MCF 10A (cell line): ENCODE data around the gene DOK6. TPM values are rescaled to one million over a fixed set of nuclear protein-coding genes. Genes with fewer than 3 reads are reported as not detected.
"Not testable (repeated sequence)": the region's sequence is repeated elsewhere in the genome, so short reads cannot be mapped to it uniquely, and the experiment has no call there.

Experiments used
- BruUV-seq: library from RNA; stranded (reverse); fragments of 400-500 nt; replicated peaks from 2 replicates; lab custom pipeline; 2021; lab: Mats Ljungman, UMichigan
- CTCF ChIA-PET: fragments of 300-600 bp; sonication (Branson Sonifier 250); formaldehyde crosslinking; extraction: SDS; loops from one replicate; lab custom pipeline; 2021; ENCODE audit warnings: antibody characterized with exemption, inconsistent platforms; lab: Yijun Ruan, JAX
- POLR2A ChIA-PET: fragments of 300-600, 350-650 bp; sonication (Branson Sonifier 250); formaldehyde crosslinking; extraction: SDS; loops from one replicate; lab custom pipeline; 2020; ENCODE audit warnings: antibody characterized with exemption, inconsistent platforms; lab: Yijun Ruan, JAX
- DNase-seq: peaks from one replicate; pipeline ENCODE4 v3.0.0-alpha.2; 2018; ENCODE audit not compliant: unreplicated experiment
- H3K27ac Mint-ChIP-seq: one replicate; pipeline ENCODE4 v1.8.0; 2022; ENCODE audit warnings: mild to moderate bottlenecking, low read depth, mixed read lengths; ENCODE audit not compliant: unreplicated experiment
- H3K27me3 Mint-ChIP-seq: one replicate; pipeline ENCODE4 v1.8.0; 2022; ENCODE audit warnings: mixed read lengths; ENCODE audit not compliant: insufficient read depth, unreplicated experiment
- H3K36me3 Mint-ChIP-seq: one replicate; pipeline ENCODE4 v1.8.0; 2022; ENCODE audit warnings: mild to moderate bottlenecking, moderate library complexity, mixed read lengths; ENCODE audit not compliant: insufficient read depth, unreplicated experiment
- H3K4me1 Mint-ChIP-seq: one replicate; pipeline ENCODE4 v1.8.0; 2022; ENCODE audit warnings: mixed read lengths; ENCODE audit not compliant: insufficient read depth, unreplicated experiment
- H3K4me3 Mint-ChIP-seq: one replicate; pipeline ENCODE4 v1.8.0; 2022; ENCODE audit warnings: mild to moderate bottlenecking, moderate library complexity, mixed read lengths; ENCODE audit not compliant: unreplicated experiment
- H3K9me3 Mint-ChIP-seq: one replicate; pipeline ENCODE4 v1.8.0; 2022; ENCODE audit warnings: mixed read lengths; ENCODE audit not compliant: unreplicated experiment
- intact Hi-C: fragments of 100-400 bp; cut with micrococcal nuclease; formaldehyde crosslinking; loops from 2 replicates; pipeline ENCODE4 v1.14.1; 2022
- total RNA-seq: library from RNA; stranded (reverse); gene quantifications from 2 replicates; pipeline ENCODE4 v1.2.3, GENCODE V29; 2022
- TF ChIP-seq, protein P1 (sequence below): fragments of 200-600 bp; IDR thresholded peaks from one replicate; pipeline ENCODE4 v1.8.0; 2022; ENCODE audit warnings: antibody characterized with exemption, mild to moderate bottlenecking; ENCODE audit not compliant: unreplicated experiment

Gene DOK6
- total RNA-seq, 1 experiment from 2014 or later, result not detected

DNA sequence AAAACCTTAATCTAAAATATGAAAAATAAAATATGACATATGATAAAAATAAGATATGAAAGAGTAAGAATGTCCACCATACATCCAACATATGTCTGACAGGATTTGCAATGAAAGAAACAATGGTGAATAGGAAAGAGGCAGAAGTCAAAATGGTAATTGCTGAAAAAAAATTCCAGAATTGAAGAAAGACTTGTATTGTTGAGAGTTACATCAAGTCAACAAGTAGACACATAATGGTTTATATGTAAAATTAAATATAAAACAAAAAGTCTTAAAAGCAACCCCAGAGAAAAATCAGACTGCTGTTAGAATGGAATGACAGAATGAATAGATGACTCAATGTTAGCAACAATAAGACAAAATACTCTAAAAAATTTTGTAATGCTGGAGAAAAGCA is 255.1 kb downstream of the DOK6 start:
- H3K4me1 Mint-ChIP-seq, result no peaks in the 10 kb centered on the region
- no TSS peak for BruUV-seq
- peaks cover 76% of the 10 kb centered on the region for H3K27me3 Mint-ChIP-seq
- no peak overlapping the region for H3K4me3 Mint-ChIP-seq
- intact Hi-C loops, result no loop called here
- H3K27ac Mint-ChIP-seq, result no peak overlapping the region
- DNase-seq, result no peak
- CTCF ChIA-PET, result no interaction called here
- POLR2A ChIA-PET, result no interaction called here
- TF ChIP-seq, protein P1, sequence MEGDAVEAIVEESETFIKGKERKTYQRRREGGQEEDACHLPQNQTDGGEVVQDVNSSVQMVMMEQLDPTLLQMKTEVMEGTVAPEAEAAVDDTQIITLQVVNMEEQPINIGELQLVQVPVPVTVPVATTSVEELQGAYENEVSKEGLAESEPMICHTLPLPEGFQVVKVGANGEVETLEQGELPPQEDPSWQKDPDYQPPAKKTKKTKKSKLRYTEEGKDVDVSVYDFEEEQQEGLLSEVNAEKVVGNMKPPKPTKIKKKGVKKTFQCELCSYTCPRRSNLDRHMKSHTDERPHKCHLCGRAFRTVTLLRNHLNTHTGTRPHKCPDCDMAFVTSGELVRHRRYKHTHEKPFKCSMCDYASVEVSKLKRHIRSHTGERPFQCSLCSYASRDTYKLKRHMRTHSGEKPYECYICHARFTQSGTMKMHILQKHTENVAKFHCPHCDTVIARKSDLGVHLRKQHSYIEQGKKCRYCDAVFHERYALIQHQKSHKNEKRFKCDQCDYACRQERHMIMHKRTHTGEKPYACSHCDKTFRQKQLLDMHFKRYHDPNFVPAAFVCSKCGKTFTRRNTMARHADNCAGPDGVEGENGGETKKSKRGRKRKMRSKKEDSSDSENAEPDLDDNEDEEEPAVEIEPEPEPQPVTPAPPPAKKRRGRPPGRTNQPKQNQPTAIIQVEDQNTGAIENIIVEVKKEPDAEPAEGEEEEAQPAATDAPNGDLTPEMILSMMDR, result no peak
- no peaks in the 10 kb centered on the region for H3K9me3 Mint-ChIP-seq
- no peaks in the 10 kb centered on the region for H3K36me3 Mint-ChIP-seq

DNA sequence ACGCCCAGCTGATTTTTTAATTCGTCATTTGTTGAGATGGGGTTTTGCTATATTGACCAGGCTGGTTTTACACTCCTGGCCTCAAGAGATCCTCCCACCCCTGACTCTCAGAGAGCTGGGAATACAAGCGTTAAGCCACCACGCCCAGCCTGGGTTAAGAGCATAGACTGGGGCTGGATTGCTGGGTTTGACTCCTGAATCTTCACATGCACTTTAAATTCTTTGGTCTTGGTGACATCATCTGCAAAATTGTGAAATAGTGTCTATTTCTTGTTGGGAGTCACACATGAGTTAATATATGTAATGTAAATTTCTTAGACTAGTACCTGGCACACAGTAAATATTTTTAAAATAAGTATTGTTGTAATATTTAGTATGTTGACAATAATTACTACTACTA is 257.4 kb downstream of the DOK6 start:
- ChIA-PET POLR2A (no interaction called here), CTCF (interaction anchor here (1.1 kb wide), 1 partner anchor 12 kb away, joined by 3 read pairs; no protein-coding TSS in a partner anchor)
- intact Hi-C loops, result no loop called here
- Mint-ChIP-seq H3K9me3 (no peaks in the 10 kb centered on the region), H3K4me1 (no peaks in the 10 kb centered on the region), H3K27ac (no peak overlapping the region), H3K27me3 (peaks cover 76% of the 10 kb centered on the region), H3K4me3 (no peak overlapping the region), H3K36me3 (no peaks in the 10 kb centered on the region)
- no TSS peak for BruUV-seq
- TF ChIP-seq, protein P1, result no peak
- DNase-seq, result peak; percentile 25

DNA sequence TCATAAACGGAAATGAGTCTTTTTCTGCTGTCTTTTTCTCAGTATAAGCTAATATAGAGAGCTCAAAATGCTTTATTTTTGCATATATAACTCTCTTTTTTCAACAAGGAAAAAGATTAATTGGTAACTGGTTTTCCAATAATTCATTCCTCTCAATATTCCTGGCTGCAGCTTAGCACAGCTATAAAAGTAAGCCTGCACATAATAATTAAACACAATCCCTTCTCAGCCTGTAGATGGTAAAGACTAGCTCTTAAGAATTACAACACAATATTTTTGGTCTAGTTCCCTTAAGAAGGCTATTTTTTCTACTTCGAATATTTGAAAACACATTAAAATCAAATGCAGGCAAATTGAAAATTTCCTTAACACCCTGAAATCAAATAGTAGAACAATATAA is 258.0 kb downstream of the DOK6 start:
- intact Hi-C loops, result no loop called here
- TF ChIP-seq, protein P1, result no peak
- no peak overlapping the region for H3K27ac Mint-ChIP-seq
- BruUV-seq, result no TSS peak
- no peaks in the 10 kb centered on the region for H3K9me3 Mint-ChIP-seq
- ChIA-PET POLR2A (no interaction called here), CTCF (interaction anchor here (1.1 kb wide), 1 partner anchor 11 kb away, joined by 3 read pairs; no protein-coding TSS in a partner anchor)
- DNase-seq, result no peak
- H3K36me3 Mint-ChIP-seq, result no peaks in the 10 kb centered on the region
- no peaks in the 10 kb centered on the region for H3K4me1 Mint-ChIP-seq
- H3K27me3 Mint-ChIP-seq, result peaks cover 72% of the 10 kb centered on the region
- no peak overlapping the region for H3K4me3 Mint-ChIP-seq

DNA sequence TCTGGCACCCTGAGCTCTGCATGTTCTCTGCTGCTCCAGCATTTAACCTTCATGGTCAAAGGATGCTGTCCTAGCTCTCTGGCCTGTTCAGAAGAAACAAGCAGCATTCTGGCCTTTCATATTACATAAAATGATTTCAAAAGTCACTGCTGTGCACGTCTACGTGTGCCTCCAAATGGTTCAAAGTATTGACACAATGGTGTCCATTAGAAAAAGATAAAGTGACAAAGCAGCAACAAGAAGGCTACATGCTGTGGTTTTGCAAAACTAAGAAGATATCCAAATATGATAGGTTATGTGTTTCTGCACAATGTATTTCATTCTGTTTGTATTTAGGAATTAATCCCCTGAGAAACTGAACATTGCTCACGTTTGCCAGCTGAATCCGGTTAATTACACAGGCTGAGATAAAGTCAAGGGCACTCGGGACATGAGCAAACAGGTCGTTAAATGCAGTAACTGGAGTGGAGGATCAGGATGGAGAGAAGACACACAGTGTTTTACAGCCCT is 258.5 kb downstream of the DOK6 start:
- ChIA-PET CTCF (interaction anchor here (1.1 kb wide), 1 partner anchor 11 kb away, joined by 3 read pairs; no protein-coding TSS in a partner anchor), POLR2A (no interaction called here)
- no peaks in the 10 kb centered on the region for H3K4me1 Mint-ChIP-seq
- peaks cover 67% of the 10 kb centered on the region for H3K27me3 Mint-ChIP-seq
- H3K9me3 Mint-ChIP-seq, result no peaks in the 10 kb centered on the region
- H3K27ac Mint-ChIP-seq, result no peak overlapping the region
- TF ChIP-seq, protein P1, result no peak
- intact Hi-C loops, result no loop called here
- DNase-seq, result no peak
- BruUV-seq, result no TSS peak
- no peak overlapping the region for H3K4me3 Mint-ChIP-seq
- no peaks in the 10 kb centered on the region for H3K36me3 Mint-ChIP-seq

DNA sequence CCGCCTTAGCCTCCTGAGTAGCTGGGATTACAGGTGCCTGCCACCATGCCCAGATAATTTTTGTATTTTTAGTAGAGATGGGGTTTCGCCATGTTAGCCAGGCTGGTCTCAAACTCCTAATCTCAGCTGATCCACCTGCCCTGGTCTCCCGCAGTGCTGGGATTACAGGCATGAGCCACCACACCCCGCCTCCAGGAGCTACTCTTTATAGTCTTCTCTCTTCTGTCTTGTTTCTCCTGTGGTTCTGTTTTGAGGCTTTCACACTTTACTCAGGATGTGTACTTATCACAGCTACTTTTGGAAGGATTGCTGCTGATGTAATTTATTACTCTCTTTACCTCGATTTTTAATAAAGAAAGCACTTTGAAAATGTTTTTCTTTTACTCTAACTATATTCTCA is 261.4 kb downstream of the DOK6 start:
- POLR2A ChIA-PET, DNase-seq, intact Hi-C loops, H3K9me3 Mint-ChIP-seq, H3K4me3 Mint-ChIP-seq, H3K27ac Mint-ChIP-seq, CTCF ChIA-PET, H3K36me3 Mint-ChIP-seq, BruUV-seq, H3K4me1 Mint-ChIP-seq: not testable (repeated sequence)
- H3K27me3 Mint-ChIP-seq, result peaks cover 54% of the 10 kb centered on the region
